Airway epithelial cell (primary cell): Measurements from ENCODE around the gene MFAP3. TPM values are rescaled to one million over a fixed set of nuclear protein-coding genes. Genes with fewer than 3 reads are reported as not detected.

Experiments
- total RNA-seq: library from RNA; depleted of rRNA; stranded (reverse); fragments of >200 nt; gene quantifications from 2 replicates; pipeline ENCODE4 v1.2.3, GENCODE V29; 2015

The MFAP3 gene
- 14.6 and 24.5 TPM in 2 replicates for total RNA-seq

GRCh38 chr5:154038707-154039457, at the start of gene MFAP3, which contains the start of gene FAM114A2:
TSS of gene MFAP3 (plus strand) at chr5:154038967. CDS start at chr5:154049723, 10,756 bp downstream.
TSS of gene FAM114A2 (minus strand) at chr5:154038910. CDS start at chr5:154034953, 3,957 bp downstream.

Other genes starting within 250 kb of the MFAP3 start
- gene FAM114A2, start 57 bp upstream of the MFAP3 start, total RNA-seq = 6.6 and 8.5 TPM in 2 replicates
- 17.0 and 28.3 TPM in 2 replicates for gene GALNT10, start 151.8 kb downstream of the MFAP3 start, total RNA-seq